HepG2 (cell line): Measurements from ENCODE around the gene PLCXD1. TPM values are rescaled to one million over a fixed set of nuclear protein-coding genes. Genes with fewer than 3 reads are reported as not detected.
"Not testable (repeated sequence)": the region's sequence is repeated elsewhere in the genome, so short reads cannot be mapped to it uniquely, and the experiment has no call there.

Source experiments
- ATAC-seq: fragments of 200-7000 bp; cut with Tn5 transposase; 3 replicates; pipeline ENCODE4 v1.9.1; 2020; ENCODE audit warnings: mild to moderate bottlenecking, moderate library complexity
- BruUV-seq: library from RNA; stranded (reverse); fragments of 400-500 nt; replicated peaks from 2 replicates; lab custom pipeline; 2021; lab: Mats Ljungman, UMichigan
- CTCF ChIA-PET: fragments of 300-600 bp; formaldehyde crosslinking; extraction: SDS; loops from one replicate; lab custom pipeline; 2021; ENCODE audit warnings: low total read pairs, inconsistent platforms, low intra/inter-chr PET ratio; lab: Yijun Ruan, JAX
- POLR2A ChIA-PET: fragments of 350-600 bp; sonication (Branson Sonifier 250); formaldehyde crosslinking; loops from one replicate; lab custom pipeline; 2020; ENCODE audit warnings: antibody characterized with exemption, inconsistent platforms; lab: Yijun Ruan, JAX
- DNase-seq: peaks from one replicate; pipeline ENCODE4 v3.0.0-alpha.2; 2015; ENCODE audit warnings: low spot score
- FAIRE-seq: peaks from 3 replicates; lab custom pipeline; 2011; peaks lifted over from hg19 to GRCh38; lab: Jason Lieb, UNC
- H2AFZ ChIP-seq: one replicate; pipeline ENCODE4 v1.6.1; 2011; ENCODE audit warnings: low read length, inconsistent platforms
- H3K27ac ChIP-seq: fragments of 300-600 bp; 3 replicates; pipeline ENCODE4 v1.8.0; 2011; ENCODE audit warnings: mixed run types, mild to moderate bottlenecking, mixed read lengths, low read length, inconsistent platforms; ENCODE audit not compliant: insufficient read depth; ENCODE audit errors: extremely low read length
- H3K27me3 ChIP-seq, 2 experiments: fragments of 200-600 bp in 1 of 2; 2 replicates in 1 of 2; 3 replicates in 1 of 2; pipeline versions ENCODE4 v1.6.0 to v1.8.0; 2011; ENCODE audit warnings: low read length in 2 of 2, mild to moderate bottlenecking in 2 of 2, moderate library complexity in 2 of 2, inconsistent platforms in 1 of 2; ENCODE audit not compliant: insufficient read depth in 2 of 2, control insufficient read depth in 1 of 2
- H3K36me3 ChIP-seq, 2 experiments: fragments of 200-600 bp in 1 of 2; replicated peaks in 1 of 2; 2 replicates in 1 of 2; 3 replicates in 1 of 2; pipeline versions ENCODE4 v1.5.1 to v1.8.0; 2011; ENCODE audit warnings: low read length in 2 of 2, inconsistent platforms in 1 of 2; ENCODE audit not compliant: insufficient read depth in 2 of 2, control insufficient read depth in 1 of 2
- H3K4me1 ChIP-seq: 2 replicates; pipeline ENCODE4 v1.5.1; 2012; ENCODE audit warnings: low read length, inconsistent platforms; ENCODE audit not compliant: insufficient read depth
- H3K4me2 ChIP-seq: 2 replicates; pipeline ENCODE4 v1.6.0; 2011; ENCODE audit warnings: low read depth, low read length, inconsistent platforms
- H3K4me3 ChIP-seq, 3 experiments: fragments of 200-600 bp in 1 of 3; sonication (generic), shearing (Covaris generic) in 1 of 3; replicated peaks in 1 of 3; 2 replicates each; pipeline ENCODE4 v1.5.1; 2011 to 2016; ENCODE audit warnings: low read length in 3 of 3, inconsistent platforms in 2 of 3, low read depth in 2 of 3, mild to moderate bottlenecking in 2 of 3, control low read depth in 1 of 3, mixed read lengths in 1 of 3; ENCODE audit not compliant: insufficient read depth in 1 of 3
- H3K79me2 ChIP-seq: one replicate; pipeline ENCODE4 v1.6.1; 2011; ENCODE audit warnings: low read length, inconsistent platforms; ENCODE audit not compliant: insufficient read depth
- H3K9ac ChIP-seq: 2 replicates; pipeline ENCODE4 v1.6.0; 2011; ENCODE audit warnings: mild to moderate bottlenecking, low read depth, low read length, inconsistent platforms; ENCODE audit not compliant: insufficient read depth
- H3K9me3 ChIP-seq: 2 replicates; pipeline ENCODE4 v1.5.1; 2012; ENCODE audit warnings: mild to moderate bottlenecking, low read length
- H4K20me1 ChIP-seq: 2 replicates; pipeline ENCODE4 v1.6.0; 2011; ENCODE audit warnings: inconsistent platforms, mild to moderate bottlenecking, low read length, moderate library complexity; ENCODE audit not compliant: insufficient read depth
- AGO2 ChIP-seq: fragments of 200-400 bp; formaldehyde crosslinking; optimal IDR thresholded peaks from 2 replicates; pipeline ENCODE3; 2017; ENCODE audit warnings: mild to moderate bottlenecking, low read depth, low read length, moderate library complexity
- KDM5B ChIP-seq: sonication (generic); formaldehyde crosslinking; IDR thresholded peaks from 2 replicates; pipeline ENCODE4 v1.4.0; 2020; ENCODE audit warnings: missing genetic modification reagents, mild to moderate bottlenecking, borderline replicate concordance
- KLF12 ChIP-seq: sonication (generic); formaldehyde crosslinking; IDR thresholded peaks from 2 replicates; pipeline ENCODE4 v1.4.0; 2020; ENCODE audit warnings: missing genetic modification reagents, borderline replicate concordance
- ZKSCAN8 ChIP-seq: IDR thresholded peaks from 2 replicates; pipeline ENCODE4 v1.6.1; 2016; ENCODE audit warnings: borderline replicate concordance, missing genetic modification reagents, missing compliant biosample characterization
- ZNF44 ChIP-seq: sonication (generic); formaldehyde crosslinking; IDR thresholded peaks from 2 replicates; pipeline ENCODE4 v1.5.1; 2020; ENCODE audit warnings: mild to moderate bottlenecking, missing genetic modification reagents
- ZSCAN25 ChIP-seq: sonication (generic); formaldehyde crosslinking; IDR thresholded peaks from 2 replicates; pipeline ENCODE4 v1.8.0; 2022; ENCODE audit warnings: mild to moderate bottlenecking, missing genetic modification reagents
- WGBS: methylation state at CpG from one replicate; pipeline ENCODE4 v1.1.6; 2017; ENCODE audit warnings: low lambda C conversion rate; 5-methylcytosine and 5-hydroxymethylcytosine counted together
- in situ Hi-C: cut with HindIII; loops from 2 replicates; pipeline ENCODE4 v1.10.0; 2017; ENCODE audit warnings: low pct_unique_long_range_greater_than_20kb; ENCODE audit not compliant: extremely low pct_ligation_motif_present
- intact Hi-C: fragments of 100-400 bp; cut with micrococcal nuclease; formaldehyde crosslinking; loops from one replicate; pipeline ENCODE4 v1.10.0; 2022; ENCODE audit not compliant: unreplicated experiment
- polyA plus RNA-seq, 8 experiments: library from polyadenylated mRNA; depleted of rRNA in 3 of 8; stranded (reverse) in 7 of 8; unstranded in 1 of 8; fragments of >200 nt; fragmentation: Illumina TruSeq in 4 of 8; extraction: Trizol in 4 of 8; gene quantifications; 2 replicates each; pipeline versions ENCODE4 v1.2.1 to v1.2.3, GENCODE V29; 2011 to 2016; ENCODE audit warnings: low read depth in 4 of 8, missing spikeins in 1 of 8, mixed read lengths in 1 of 8; ENCODE audit not compliant: insufficient read depth in 1 of 8
- total RNA-seq, 5 experiments: library from RNA; depleted of rRNA; stranded (reverse); fragments of >200 nt; fragmentation: Illumina TruSeq; extraction: Trizol; gene quantifications; 2 replicates each; pipeline ENCODE4 v1.2.3, GENCODE V29; 2016; ENCODE audit warnings: low read depth in 1 of 5
- TF ChIP-seq, protein P1 (sequence below): sonication (generic); formaldehyde crosslinking; IDR thresholded peaks from 2 replicates; pipeline ENCODE4 v1.5.1; 2020; ENCODE audit warnings: mild to moderate bottlenecking, missing genetic modification reagents, moderate library complexity
- TF ChIP-seq, protein P2 (sequence below): sonication (generic); formaldehyde crosslinking; IDR thresholded peaks from 2 replicates; pipeline ENCODE4 v1.4.0; 2020; ENCODE audit warnings: missing genetic modification reagents, borderline replicate concordance
- TF ChIP-seq, protein P3 (sequence below): sonication (generic); formaldehyde crosslinking; IDR thresholded peaks from 2 replicates; pipeline ENCODE4 v1.5.1; 2020; ENCODE audit warnings: mild to moderate bottlenecking, moderate library complexity, missing genetic modification reagents
- TF ChIP-seq, protein P4 (sequence below): IDR thresholded peaks from 2 replicates; pipeline ENCODE4 v1.6.1; 2016

Gene PLCXD1
- total and polyA plus RNA-seq, 2 of the 13 experiments (the other 11 are each of a cell fraction or from before 2014, with no cell fraction given) = 87.7 to 153 TPM

DNA sequence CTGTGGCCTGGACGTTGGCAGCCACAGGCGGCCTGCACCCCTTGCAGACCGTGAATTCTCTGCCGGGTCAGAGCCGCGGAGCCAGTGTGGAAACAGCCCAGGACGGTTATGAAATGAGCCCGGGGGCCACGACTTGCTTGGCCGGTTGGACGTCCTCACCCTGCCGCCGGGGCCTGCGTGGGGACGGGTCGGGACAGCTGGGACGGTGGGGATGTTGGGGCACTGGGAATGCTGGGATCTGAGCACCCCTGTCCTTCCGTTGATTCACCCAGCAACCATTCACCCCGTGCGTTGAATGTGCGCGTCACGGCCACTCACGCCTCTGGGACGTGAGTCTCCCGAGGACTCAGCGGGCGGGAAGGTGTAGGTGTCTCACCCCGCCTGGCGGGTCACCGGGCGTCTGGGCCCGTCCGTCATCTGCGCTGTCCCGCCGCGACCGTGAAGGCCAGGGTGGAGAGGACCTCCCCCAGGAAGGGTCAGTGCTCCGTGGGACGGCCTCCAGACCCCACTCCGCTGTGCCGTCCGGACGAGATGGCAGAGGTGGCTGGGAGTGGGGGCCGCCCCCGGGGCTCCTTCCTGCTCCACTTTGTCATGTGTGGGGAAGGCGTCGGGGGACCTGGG lies 4.5 kb upstream of the PLCXD1 start (continued):
- TF ChIP-seq KDM5B (CRISPR knock-in tag) (0 out of 2 replicates have a peak, but pooled peaks have one; percentile 14), ZNF44 (CRISPR knock-in tag) (no peak)
- TF ChIP-seq, protein P1, sequence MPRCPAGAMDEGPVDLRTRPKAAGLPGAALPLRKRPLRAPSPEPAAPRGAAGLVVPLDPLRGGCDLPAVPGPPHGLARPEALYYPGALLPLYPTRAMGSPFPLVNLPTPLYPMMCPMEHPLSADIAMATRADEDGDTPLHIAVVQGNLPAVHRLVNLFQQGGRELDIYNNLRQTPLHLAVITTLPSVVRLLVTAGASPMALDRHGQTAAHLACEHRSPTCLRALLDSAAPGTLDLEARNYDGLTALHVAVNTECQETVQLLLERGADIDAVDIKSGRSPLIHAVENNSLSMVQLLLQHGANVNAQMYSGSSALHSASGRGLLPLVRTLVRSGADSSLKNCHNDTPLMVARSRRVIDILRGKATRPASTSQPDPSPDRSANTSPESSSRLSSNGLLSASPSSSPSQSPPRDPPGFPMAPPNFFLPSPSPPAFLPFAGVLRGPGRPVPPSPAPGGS (CRISPR knock-in tag) = no peak; the same call in 1 of the 2 replicates

DNA sequence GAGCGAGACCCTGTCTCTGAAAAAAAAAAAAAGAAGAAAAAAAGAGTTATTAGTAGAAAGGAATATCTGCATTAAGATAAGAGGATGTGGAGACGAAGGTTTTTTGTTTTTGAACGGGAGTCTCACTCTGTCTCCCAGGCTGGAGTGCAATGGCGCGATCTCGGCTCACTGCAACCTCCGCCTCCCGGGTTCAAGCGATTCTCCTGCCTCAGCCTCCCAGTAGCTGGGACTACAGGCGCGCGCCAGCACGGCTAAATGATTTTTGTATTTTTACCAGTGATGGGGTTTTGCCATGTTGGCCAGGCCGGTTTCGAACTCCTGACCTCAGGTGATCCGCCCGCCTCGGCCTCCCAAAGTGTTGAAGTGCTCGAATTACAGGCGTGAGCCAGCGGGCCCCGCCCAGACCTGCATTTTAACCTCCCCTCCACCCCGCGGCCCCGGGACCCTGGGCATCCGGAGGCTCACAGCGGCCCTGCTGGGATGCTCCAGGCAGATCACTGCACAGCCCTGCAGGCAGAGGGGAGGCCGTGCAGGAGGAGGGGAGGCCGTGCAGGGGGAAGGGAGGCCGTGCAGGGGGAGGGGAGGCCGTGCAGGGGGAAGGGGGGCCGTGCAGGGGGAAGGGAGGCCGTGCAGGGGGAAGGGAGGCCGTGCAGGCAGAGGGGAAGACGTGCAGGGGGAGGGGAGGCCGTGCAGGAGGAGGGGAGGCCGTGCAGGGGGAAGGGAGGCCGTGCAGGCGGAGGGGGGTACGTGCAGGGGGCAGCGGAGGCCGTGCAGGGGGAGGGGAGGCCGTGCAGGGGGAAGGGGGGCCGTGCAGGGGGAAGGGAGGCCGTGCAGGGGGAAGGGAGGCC lies 1.2 kb upstream of the PLCXD1 start:
- H3K27me3 ChIP-seq, BruUV-seq, H2AFZ ChIP-seq, POLR2A ChIA-PET, FAIRE-seq, H3K9me3 ChIP-seq, CTCF ChIA-PET: not testable (repeated sequence)
- ATAC-seq = 0 out of 3 replicates have a peak, but pooled peaks have one; percentile 2
- Histone ChIP-seq H3K9ac (peak overlapping the region; percentile 87), H4K20me1 (peaks cover 32% of the 10 kb centered on the region), H3K4me3 (peak overlapping the region; percentile 60 to 76 (median 67)), H3K27ac (peak overlapping the region; percentile 98), H3K79me2 (peaks cover 57% of the 10 kb centered on the region), H3K4me2 (peak overlapping the region; percentile 99), H3K4me1 (peaks cover 37% of the 10 kb centered on the region), H3K36me3 (peaks cover 13 to 27% of the 10 kb centered on the region in 2 experiments)
- intact Hi-C loops (loop anchor here (5.0 kb wide), 1 partner anchor 37 kb away; the partner anchor contains the start of gene GTPBP6), in situ Hi-C loops (loop anchor here (5.0 kb wide), 1 partner anchor 37 kb away; the partner anchor contains the start of gene GTPBP6)
- DNase-seq = peak; percentile 45
- 23% methylated on average over 32 of the region's 45 CpGs for WGBS
- TF ChIP-seq, protein P2, sequence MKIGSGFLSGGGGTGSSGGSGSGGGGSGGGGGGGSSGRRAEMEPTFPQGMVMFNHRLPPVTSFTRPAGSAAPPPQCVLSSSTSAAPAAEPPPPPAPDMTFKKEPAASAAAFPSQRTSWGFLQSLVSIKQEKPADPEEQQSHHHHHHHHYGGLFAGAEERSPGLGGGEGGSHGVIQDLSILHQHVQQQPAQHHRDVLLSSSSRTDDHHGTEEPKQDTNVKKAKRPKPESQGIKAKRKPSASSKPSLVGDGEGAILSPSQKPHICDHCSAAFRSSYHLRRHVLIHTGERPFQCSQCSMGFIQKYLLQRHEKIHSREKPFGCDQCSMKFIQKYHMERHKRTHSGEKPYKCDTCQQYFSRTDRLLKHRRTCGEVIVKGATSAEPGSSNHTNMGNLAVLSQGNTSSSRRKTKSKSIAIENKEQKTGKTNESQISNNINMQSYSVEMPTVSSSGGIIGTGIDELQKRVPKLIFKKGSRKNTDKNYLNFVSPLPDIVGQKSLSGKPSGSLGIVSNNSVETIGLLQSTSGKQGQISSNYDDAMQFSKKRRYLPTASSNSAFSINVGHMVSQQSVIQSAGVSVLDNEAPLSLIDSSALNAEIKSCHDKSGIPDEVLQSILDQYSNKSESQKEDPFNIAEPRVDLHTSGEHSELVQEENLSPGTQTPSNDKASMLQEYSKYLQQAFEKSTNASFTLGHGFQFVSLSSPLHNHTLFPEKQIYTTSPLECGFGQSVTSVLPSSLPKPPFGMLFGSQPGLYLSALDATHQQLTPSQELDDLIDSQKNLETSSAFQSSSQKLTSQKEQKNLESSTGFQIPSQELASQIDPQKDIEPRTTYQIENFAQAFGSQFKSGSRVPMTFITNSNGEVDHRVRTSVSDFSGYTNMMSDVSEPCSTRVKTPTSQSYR (CRISPR knock-in tag) = peak; percentile 37; the same call in 1 of the 2 replicates
- TF ChIP-seq ZKSCAN8 (CRISPR knock-in tag) (0 out of 2 replicates have a peak, but pooled peaks have one; percentile 3), ZSCAN25 (CRISPR knock-in tag) (peak; percentile 95), KLF12 (CRISPR knock-in tag) (0 out of 2 replicates have a peak, but pooled peaks have one; percentile 28), AGO2 (peak; percentile 81)
- TF ChIP-seq, protein P3, sequence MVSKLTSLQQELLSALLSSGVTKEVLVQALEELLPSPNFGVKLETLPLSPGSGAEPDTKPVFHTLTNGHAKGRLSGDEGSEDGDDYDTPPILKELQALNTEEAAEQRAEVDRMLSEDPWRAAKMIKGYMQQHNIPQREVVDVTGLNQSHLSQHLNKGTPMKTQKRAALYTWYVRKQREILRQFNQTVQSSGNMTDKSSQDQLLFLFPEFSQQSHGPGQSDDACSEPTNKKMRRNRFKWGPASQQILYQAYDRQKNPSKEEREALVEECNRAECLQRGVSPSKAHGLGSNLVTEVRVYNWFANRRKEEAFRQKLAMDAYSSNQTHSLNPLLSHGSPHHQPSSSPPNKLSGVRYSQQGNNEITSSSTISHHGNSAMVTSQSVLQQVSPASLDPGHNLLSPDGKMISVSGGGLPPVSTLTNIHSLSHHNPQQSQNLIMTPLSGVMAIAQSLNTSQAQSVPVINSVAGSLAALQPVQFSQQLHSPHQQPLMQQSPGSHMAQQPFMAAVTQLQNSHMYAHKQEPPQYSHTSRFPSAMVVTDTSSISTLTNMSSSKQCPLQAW (CRISPR knock-in tag) = 0 out of 2 replicates have a peak, but pooled peaks have one; percentile 18
- TF ChIP-seq, protein P4, sequence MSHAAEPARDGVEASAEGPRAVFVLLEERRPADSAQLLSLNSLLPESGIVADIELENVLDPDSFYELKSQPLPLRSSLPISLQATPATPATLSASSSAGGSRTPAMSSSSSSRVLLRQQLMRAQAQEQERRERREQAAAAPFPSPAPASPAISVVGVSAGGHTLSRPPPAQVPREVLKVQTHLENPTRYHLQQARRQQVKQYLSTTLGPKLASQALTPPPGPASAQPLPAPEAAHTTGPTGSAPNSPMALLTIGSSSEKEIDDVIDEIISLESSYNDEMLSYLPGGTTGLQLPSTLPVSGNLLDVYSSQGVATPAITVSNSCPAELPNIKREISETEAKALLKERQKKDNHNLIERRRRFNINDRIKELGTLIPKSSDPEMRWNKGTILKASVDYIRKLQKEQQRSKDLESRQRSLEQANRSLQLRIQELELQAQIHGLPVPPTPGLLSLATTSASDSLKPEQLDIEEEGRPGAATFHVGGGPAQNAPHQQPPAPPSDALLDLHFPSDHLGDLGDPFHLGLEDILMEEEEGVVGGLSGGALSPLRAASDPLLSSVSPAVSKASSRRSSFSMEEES = 0 out of 2 replicates have a peak, but pooled peaks have one; percentile 6
